ENCODE results near the gene TRMT1.

The TRMT1 gene

DNA sequence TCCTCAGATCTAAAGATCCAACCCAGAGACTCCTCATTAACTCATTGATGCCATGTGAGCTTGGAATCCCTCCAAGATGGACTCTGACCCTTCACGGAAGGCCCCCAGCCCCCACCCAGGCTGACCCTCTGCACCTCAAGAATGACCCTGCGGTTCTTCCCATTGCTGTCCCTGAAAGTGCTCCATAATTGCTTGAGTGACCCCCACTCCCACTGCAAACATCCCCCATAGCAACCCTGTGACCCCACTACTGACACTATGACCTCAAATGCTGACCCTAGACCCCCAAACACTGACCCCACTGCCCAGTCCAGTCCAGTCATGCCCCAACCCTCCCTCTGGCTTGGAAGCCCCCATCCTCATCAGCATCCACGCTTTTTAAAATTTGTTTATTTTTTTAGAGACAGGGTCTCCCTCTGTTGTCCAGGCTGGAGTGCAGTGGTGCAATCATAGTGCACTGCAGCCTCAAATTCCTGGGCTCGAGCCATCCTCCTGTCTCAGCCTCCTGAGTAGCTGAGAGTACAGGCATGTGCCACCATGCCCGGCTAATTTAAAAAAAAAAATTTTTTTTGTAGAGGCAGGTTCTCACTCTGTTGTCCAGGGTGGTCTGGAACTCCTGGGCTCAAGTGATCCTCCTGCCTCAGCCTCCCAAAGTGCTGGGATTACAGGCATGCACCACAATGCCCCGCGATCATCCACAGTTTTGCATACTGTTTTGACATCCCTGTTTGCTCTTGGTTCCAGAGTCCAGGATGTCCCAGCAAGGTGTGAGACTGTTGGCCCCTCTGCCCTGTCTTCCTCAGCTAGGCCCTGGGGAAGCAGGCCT, 14.7 kb downstream of the TRMT1 start:
- DNase-seq = no peak

- DNase-seq = no peak
Observed at GRCh38 chr19:13100841-13101589, 15.5 kb downstream of the TRMT1 start.

GRCh38 chr19:13100031-13100588, 16.4 kb downstream of the TRMT1 start:
- no peak for DNase-seq

DNA sequence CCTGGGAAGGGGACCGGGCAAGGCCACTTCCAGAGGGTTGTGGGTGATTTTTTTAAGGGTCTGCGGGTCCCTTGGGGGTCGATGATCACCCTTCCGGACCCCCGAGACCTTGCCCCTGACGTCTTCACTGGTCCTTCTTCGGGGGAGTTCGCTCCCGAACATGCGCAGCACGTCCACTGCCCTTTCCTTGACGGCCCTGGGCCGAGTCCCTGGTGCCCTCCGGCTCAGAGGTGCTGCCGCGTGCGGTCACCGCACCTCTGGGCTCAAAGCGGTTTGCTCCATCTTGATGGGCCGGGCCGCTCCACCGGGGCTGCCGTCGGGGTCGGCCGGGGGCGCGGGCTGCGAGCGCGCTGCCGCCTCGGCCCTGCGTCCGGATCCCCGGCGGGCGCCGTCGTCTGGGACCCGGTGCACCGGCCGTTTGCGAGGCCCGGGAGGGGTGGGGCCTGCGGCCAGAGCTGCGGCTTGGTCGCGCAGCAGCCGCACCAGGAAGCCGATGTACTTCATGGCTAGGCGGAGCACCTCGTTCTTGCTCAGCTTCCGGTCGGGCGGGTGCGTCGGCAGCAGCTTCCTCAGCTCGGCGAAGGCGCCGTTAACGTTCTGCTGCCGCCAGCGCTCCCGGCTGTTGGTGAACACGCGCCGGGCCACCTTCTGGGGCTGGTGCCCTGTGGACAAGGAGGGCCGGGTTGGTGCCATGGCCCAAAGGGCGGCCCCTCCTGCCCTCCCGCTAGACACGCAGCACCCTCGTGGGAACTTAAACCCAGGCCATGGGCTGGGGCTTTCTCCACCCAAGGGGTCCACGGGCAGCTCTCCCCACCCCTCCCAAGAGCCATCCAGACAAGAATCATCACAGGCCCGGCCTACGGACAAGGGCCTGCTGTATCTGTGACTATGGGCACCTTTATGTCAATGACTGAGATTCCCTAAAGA, 17.2 kb downstream of the TRMT1 start:
- DNase-seq = no peak

DNA sequence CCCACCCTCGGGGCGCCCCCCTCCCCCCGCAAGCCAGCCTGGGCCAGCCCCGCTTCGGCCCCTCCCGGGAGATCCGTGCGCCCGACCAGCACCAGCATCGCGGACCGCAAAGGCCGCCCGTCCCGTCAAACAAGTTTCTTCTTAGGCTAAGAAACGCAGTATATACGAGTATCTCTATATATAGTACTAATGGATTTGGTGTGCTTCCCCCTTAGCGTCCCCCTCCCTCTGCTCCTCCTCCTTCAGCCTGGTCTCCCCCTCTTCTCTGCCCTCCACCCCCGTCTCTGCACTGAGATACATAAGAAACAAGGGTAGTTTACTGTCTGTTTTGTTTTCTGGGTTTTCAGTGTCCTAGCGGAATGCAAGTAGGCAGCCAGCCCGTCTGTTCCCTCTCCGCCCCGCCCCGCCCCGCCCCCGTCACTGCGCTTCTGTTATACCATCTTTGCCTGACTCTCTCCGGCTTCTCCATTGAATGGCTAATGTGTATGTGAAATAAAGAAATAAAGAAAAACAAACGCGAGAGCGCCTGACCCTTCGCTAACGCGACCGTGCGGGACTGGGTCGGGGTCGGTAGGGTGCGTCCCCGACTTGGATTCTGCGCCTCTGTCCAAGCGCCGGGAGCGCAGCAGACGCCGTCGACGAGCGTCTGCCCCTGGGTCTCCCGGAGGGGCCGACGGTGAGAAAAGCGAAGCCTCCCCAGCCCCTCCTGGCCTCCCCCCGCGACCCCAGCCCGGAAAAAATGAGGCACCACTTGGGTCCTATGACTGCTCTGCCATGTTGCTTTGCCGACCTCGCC, 18.1 kb downstream of the TRMT1 start:
- no peak for DNase-seq

DNA sequence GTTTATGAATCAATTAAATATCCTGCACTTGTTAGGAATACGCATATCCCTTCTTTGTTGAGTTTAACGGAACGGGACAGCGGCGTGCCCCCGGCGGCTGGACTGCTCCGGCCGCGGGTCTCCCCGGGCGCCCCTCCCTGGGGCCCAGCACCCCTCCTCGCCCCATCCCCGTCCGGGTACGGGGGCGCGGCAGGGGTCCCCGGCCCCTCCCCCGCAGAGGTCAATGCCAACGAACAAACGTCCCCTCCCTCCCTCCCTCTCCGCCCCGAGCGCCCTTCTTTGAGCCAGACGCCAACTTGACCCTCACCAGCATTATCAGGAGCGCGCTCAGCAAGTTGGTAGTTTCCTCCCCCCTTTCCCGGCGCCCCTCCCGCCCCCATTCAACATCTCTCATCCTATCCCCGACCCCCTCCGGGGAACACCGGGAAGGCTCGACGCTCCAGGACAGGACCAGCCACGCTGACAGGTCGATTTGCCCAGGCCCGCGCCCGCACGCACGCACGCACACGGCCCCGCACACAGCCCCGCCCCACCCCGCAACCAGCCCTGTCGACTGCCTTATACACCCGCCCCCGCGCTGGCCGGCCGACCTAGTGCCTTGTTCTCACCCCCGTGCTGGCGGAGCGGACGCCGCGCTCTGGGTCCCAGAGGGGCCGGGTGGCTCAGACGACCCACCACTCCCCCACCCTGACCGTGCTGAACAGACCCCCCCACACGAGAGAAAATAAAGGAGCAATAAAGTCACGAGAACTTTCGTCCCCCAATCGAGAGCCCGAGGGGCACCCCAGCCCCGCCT, 18.9 kb downstream of the TRMT1 start:
- DNase-seq = no peak

DNA sequence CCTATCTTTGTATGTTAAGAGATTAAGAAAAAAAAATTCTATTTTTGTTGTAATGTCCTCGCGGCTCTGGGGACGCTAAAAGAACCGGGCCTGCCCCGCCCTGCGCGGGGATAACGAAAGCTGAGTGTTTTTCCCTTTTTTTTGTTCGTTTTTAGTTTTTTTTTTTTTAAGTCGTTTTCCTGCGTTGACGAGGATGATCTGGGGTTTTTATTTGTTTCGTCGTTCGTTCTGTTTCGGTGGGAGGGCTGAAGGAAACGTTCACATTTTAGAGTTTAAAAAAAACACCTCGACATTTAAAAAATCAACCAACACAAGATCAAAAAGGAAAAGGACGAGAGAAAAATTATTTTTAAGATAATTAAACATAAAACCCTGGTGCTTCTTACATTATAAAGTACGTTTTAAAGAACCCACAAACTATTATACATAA, 19.5 kb downstream of the TRMT1 start:
- DNase-seq = no peak

DNA sequence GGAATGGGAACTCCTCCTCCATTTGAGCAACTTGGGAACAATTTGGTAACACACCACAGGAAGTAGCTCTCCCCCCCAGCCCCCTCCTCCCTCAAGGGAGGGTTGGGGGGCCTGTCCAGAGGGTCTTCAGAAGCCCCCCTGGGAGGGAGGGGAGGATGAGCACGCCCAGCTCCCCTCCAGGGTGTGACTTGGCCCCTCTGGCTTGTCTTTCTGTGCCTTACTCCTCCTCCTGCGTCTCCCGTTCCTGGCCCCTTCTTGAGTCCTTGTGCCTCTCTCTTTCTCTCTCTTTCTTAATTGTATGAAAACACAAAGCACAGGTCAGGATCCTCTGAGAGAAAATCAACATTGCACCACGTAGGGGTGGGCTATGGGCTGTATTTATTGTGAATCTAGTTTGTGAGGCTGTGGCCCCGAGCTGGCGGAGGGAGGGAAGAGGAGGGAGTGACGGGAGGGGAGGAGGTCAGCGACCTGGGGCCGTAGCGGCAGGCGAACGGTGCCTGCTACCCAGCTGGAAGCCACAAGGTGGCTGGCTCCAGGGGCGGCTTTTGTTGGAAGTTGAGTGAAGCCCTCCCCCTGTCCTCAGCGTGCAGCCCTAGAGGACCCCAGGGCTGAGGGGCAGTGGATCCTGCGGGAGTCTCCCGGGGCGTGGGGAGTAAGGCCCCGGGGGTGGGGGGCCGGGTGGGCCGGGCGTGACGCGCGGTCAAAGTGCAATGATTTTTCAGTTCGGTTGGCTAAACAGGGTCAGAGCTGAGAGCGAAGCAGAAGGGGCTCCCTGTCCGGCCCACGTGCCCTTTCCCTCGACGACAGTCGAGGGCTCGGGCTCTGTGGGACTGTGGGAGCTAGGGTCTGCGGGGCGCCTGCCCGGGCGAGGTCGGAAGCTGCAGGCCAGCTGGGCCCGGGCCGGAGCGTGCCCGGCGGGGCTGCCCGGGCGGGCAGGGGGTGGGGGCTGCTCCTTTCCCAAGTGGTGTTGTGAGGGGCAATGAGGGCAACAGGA, 20.3 kb downstream of the TRMT1 start:
- DNase-seq = no peak

GRCh38 chr19:13095393-13095784, 21.2 kb downstream of the TRMT1 start:
- DNase-seq = no peak

GRCh38 chr19:13094771-13095392, 21.7 kb downstream of the TRMT1 start:
- no peak for DNase-seq

- peak; percentile 32 for DNase-seq
Observed at GRCh38 chr19:13094106-13094504, 22.4 kb downstream of the TRMT1 start.

GRCh38 chr19:13093407-13094105, 23.0 kb downstream of the TRMT1 start:
- DNase-seq = peak; percentile 80

GRCh38 chr19:13092606-13093235, 23.8 kb downstream of the TRMT1 start:
- DNase-seq = no peak

DNA sequence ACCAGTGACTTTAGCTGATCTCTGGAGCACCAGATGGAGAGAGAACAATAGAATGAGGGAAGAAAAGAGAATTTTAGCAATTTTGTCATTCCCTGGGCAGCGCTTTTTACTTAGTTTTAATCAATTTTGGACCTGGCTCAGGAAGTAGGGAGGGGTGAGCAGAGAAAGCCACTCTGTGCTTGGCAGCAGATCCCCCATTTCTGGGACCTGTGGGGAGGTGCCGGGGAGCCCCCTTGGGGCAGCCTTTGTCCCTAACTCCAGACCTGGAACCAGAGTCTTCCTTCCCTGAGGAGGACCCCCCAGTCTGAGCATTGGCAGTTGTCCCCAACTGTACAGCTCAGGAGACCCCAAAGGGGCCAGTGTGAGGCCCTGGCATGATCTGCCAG, 24.4 kb downstream of the TRMT1 start:
- no peak for DNase-seq

DNA sequence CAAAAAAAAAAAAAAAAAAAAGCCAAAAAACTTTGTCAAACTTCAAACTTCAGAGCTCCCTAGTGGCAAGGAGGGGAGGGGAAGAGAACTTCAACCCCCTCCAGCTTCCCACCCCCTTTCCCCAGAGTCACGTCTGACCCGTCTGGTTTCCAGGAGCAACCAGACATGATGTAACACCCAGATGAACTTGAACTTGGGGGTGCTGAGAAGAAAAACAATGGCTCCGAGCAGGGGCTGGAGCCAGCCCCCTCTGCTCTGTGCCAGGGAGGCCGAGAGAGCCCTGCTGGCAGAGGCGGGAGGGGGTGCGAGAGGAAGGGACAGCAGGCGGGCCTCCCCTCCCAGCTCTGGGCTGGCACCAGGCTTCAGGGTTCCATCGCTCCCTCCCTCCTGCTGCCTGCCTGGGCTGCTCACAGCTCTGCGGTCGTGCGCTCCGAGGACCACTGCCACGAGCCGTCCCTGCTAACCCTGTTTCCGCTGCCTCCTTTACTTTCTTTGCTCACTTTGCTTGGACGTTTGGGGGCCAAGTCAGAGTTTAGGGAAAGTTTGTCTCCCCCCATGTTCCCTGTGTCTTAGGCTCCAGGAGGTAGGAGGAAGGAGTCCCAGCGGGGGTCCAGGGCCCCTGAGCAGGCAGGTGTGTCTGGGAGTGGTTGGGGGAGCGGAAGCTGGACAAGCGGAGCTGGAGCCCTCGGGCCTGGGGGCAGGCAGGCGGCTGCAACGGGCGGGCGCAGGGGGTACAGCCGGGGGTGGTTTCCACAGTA, 25.0 kb downstream of the TRMT1 start:
- peak; percentile 14 for DNase-seq

- no peak for DNase-seq
Observed at GRCh38 chr19:13090511-13091231, 25.9 kb downstream of the TRMT1 start.

Measured in NCI-H1092 treated with DMSO at 0.1 percent for 48 hours (cell line).